EL (cell line): ENCODE data around the gene GNAL.
"Not testable (repeated sequence)": the region's sequence is repeated elsewhere in the genome, so short reads cannot be mapped to it uniquely, and the experiment has no call there.

Source experiments
- DNase-seq: peaks from one replicate; pipeline ENCODE4 v3.0.0-alpha.2; 2016

GNAL gene

DNA sequence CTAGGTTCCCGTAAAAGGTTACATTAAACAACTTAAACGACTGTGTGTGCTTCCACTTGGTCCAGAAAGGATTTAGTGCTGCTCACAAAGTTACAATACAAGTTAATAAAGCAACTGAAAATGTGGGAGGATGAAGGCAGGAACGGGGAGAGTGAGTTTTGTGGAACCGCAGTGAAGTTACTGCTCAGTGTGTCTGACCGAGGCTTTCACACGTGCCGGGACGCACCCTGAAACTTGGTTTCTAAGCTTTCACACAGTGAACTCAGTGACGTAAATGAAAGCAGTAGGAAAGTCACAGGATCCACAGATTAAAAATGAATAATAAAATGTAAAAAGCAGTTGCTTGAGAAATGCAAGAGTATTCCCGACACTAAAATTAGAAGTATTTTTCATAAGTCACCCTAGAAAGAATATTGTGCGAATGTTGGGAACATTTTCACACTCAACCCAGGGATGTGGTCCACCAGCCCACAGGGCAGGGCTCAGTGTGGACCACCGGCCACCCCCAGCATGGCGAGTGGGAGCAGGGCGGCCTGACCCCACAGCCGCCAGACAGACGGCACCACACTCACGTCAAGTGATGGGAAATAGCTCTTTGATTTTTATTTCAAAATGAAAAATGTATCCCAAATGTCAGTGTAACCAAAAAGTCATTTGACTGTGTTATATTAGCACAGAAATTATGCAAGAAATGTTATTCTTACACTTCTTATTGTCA, 129.6 kb downstream of the GNAL start:
- DNase-seq: no peak

DNA sequence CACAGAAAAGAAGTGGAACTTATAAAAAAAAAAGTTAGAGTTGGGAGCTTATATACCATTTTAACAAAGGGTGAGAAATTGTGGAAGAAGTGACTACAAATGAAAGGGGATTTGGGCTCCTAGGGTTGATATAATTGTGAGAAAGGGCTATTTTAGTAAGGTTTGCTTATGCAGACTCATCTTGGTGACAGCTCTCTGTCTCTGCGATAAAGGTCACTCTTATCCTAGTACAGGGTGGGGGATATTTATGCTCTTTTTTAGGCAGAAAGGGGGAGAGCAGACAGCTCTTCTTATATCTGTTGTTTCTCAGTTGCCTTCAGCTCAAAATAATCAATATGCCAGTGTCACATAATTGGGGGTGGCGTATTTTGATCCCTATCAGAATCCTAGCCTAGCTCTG, 130.9 kb downstream of the GNAL start:
- DNase-seq: no peak

GRCh38 chr18:11820697-11821096, 131.6 kb downstream of the GNAL start:
- DNase-seq: no peak

DNA sequence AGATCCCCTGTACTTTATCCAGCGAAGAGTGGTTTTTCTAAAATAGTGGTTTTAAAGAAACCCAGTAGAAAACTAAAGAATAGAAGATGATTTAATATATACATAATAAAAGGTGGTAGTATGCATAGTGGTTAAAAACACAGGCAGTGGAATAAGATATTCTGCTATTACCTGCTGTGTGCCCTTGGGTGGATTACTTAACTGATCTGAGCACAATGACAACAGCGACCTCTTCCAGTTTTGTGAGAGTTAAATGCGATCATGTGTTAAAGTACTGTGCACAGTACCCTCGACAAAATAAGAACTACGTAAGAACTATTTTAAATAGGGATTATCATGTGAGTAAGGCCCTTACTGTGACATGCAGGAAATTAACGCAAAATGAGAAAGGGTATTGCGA, 132.1 kb downstream of the GNAL start:
- no peak for DNase-seq

GRCh38 chr18:11821643-11822237, 132.7 kb downstream of the GNAL start:
- no peak for DNase-seq

- no peak for DNase-seq
Observed at GRCh38 chr18:11823545-11823944, 134.5 kb downstream of the GNAL start.

DNA sequence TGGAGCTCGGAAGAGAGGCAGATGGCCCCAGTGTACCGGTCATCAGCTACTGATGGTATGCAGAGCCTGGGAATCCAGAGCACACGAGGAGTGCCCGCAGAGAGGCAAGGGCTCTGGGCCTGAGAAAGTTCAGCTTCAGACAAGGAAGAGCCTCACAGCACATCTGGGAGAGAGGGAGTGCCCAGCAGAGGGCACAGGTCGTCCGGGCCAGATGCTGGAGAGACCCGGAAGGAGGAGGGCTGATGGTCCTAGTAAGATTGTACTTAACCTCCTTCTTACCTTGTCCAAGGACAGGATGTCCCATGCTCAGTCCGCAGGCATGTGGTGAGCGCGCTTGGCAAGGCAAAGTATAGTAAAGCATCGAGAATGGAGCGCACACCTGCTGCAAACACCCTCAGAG, 137.8 kb downstream of the GNAL start:
- DNase-seq: no peak

DNA sequence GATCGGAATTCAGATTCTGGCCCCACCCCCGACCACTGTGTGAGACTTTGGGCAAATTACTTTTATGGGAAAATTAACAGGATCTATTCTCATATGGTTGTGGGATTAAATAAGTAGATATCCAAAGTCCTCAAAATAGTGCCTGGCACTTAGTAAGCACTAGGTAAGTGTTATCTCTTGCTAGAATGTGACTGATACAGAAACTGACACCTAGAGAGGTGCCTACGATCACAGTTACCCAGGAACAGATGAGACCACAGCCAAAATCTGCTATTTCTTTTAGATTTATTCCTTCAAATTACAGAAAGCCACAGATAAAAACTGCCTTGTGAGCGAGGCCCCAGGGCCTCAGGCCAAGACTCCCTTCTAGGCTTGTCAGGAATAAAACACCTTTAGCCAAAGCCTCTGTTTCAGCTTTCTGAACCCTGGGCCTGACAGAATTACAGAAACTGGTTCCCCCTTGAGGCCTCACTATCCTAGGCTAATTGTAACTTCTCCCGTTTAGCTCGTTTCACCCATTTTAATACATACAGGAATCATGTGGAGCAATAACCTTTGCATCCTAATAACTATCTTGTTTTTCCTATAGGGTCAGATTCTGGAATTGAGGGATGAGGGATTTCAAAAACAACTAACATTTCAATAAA, 139.8 kb downstream of the GNAL start:
- no peak for DNase-seq

GRCh38 chr18:11830585-11830984, 141.5 kb downstream of the GNAL start:
- DNase-seq: no peak

DNA sequence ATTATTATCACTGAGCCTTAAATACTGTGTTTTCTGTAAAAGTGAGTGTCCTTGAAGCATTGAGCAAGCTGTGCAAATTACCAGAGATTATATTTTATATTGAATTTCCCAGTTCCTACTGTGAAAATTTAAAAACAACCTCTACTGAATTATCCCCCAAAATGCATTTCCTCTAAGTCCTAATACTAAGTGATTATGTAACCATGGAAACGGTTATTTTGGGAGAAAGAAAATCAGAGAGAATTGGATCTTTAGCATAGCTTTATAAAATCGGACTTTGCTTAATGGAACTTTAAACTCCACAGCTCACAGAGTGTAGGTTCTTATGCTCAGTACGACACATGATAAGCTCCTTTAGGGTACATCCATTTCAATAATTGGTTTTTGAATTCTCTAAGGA, 142.9 kb downstream of the GNAL start:
- DNase-seq: no peak

- no peak for DNase-seq
Observed at GRCh38 chr18:11834772-11835171, 145.7 kb downstream of the GNAL start.

- DNase-seq: no peak
Observed at GRCh38 chr18:11839556-11839955, 150.5 kb downstream of the GNAL start.

DNA sequence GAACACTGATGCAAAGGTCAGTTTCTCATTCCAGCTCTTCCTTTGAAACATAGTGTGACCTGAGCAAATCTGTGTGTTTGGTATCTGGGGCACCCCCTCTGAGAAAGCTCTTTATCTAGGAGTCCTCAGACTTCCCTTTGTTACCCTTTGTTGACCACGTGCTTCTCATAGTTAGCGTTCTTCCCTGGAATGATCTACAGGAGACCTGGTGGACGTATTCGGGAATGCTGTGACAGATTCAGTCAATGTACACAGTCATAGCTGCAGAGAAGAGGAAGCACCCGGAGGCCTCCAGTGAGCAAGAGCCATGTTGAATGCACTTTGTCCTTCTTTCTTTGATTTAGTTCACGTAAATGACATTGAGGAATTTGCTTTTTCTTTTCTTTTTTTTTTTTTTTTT, 151.4 kb downstream of the GNAL start:
- no peak for DNase-seq

DNA sequence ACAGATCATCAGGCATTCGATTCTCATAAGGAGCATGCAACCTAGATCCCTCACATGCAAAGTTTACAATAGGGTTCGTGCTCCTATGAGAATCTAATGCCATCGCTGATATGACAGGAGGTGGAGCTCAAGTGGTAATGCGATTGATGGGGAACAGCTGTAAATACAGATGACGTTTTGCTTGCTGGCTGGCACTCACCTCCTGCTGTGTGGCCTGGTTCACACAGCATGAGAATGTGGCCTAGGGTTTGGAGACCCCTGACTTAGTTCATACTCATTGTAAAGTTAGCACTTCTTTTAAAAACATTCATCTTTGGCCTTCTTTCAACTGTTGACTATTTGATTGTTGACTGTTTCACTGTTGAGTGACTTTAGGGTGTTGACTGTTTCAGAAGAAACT, 153.5 kb downstream of the GNAL start:
- DNase-seq: no peak

DNA sequence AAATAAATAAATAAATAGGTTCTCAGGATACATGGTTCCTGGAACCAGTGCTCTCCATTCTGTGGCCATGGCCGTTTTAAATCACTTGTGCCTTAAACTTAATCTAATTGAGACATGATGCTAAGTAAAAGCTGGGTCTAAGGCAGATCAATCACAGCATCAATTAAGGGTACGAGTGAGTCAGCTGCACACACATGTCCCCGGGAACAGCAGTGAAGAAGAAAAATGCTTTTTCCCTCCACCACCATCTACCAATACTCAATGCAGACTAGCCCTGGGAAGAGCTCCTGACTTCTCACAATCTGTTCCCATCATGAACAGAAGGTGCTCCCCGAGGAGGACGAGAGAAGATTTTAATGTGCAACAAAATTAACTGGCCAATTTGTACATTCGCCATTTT, 155.4 kb downstream of the GNAL start:
- no peak for DNase-seq

DNA sequence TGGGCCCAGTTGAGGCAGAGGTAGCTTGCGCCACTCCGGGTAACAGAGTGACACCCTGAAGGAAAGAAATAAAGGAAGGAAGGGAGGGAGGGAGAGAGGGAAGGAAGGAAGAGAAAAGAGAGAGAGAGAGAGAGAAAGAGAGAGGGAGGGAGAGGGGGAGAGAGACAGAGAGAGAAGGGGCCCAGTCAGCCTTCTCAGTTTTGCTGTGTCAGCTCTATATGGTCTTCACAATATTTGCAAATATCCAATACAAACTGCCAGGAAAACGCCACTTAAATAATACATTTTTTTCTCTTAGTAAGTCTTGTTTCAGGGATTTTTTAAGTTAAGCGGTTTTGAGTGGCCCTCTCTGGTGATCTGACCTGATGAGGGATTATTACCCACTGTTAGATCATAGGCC, 156.6 kb downstream of the GNAL start:
- no peak for DNase-seq

- no peak for DNase-seq
Observed at GRCh38 chr18:11847811-11848210, 158.7 kb downstream of the GNAL start.

DNA sequence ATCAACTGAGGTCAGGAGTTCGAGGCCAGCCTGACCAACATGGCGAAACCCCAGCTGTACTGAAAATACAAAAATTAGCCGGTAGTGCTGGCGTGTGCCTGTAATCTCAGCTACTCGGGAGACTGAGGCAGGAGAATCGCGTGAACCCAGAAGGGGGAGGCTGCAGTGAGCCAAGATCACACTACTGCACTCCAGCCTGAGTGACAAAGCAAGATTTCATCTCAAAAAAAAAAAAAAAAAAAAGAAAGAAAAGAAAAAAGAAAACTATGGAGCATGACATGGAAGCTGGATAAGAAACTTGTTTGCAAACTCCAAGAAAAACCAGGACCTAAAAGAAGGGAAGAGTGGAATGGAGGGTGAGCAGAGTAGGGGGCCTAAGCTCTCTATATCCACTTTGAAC, 160.2 kb downstream of the GNAL start:
- DNase-seq: no peak

DNA sequence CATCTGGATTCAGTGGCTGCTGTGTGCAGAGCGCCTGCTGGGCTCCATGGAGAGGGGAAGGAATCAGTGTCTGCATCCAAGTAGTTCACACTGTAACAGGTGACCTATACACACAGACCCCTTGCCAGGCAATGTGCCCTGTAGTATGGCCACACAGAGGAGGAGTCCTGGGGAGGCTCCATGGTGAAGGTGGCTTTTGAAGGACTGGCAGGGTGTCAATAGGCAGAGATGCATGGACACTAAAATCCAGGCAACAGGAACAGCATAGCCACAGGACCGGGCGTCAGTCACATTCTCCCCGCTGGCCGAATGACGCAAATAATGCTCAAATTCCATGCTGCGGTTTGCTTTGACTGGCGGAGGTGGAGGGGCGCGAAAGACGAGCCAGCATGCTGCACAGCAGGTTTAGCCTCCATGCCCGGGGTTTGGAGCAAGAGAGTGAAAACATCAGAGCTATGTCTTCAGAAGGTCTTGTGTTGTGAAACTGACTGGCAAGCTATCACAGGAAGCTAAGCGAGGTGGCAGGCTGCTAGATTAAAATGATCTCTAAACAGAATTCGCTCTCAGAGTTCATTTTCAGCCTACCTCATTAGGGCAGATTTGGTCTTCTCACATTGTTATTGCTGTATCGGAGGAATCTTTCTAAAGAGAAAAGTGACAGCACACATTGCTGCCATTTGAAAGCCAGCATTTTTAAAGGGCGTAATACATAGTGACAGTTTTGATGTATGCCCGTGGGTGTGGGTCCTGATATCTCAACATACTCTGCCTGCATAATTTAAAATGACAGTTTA, 161.0 kb downstream of the GNAL start:
- DNase-seq: peak; percentile 86

GRCh38 chr18:11850821-11851145, 161.7 kb downstream of the GNAL start:
- no peak for DNase-seq

- DNase-seq: peak; percentile 96
Observed at GRCh38 chr18:11851146-11851805, 162.2 kb downstream of the GNAL start, which contains the start of gene CHMP1B. Gene CHMP1B, plus strand, starts transcription at chr18:11851413. Its CDS starts 99 bp downstream, at chr18:11851512.

- DNase-seq: peak; percentile 43
Observed at GRCh38 chr18:11851806-11852337, 162.8 kb downstream of the GNAL start.

GRCh38 chr18:11854554-11854953, 165.5 kb downstream of the GNAL start:
- not testable (repeated sequence) for DNase-seq
